Measurements from ENCODE around the gene LYPD8.

Gene LYPD8

DNA sequence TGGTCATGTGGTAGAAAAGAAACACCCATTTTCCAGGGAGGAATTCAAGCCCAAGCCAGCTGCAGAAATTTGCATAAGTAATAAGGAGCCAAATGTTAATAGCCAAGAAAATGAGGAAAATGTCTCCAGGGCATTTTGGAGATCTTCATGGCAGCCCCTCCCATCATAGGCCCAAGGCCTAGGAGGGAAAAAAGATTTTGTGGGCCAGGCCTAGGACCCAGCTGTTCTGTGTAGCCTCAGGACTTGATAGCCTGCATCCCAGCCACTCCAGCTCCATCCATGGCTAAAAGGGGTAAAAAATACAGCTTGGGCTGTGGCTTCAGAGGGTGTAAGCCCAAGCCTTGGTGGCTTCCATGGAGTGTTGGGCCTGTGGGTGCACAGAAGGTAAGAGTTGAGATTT lies 21.4 kb upstream of the LYPD8 start:
- no peak for TF ChIP-seq EZH2phosphoT487 (conservative IDR thresholded peaks at IDR 0.05; ENCODE audit: low read length)
- TF ChIP-seq, protein P1, sequence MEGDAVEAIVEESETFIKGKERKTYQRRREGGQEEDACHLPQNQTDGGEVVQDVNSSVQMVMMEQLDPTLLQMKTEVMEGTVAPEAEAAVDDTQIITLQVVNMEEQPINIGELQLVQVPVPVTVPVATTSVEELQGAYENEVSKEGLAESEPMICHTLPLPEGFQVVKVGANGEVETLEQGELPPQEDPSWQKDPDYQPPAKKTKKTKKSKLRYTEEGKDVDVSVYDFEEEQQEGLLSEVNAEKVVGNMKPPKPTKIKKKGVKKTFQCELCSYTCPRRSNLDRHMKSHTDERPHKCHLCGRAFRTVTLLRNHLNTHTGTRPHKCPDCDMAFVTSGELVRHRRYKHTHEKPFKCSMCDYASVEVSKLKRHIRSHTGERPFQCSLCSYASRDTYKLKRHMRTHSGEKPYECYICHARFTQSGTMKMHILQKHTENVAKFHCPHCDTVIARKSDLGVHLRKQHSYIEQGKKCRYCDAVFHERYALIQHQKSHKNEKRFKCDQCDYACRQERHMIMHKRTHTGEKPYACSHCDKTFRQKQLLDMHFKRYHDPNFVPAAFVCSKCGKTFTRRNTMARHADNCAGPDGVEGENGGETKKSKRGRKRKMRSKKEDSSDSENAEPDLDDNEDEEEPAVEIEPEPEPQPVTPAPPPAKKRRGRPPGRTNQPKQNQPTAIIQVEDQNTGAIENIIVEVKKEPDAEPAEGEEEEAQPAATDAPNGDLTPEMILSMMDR (IDR thresholded peaks at IDR 0.05; ENCODE audit: insufficient read depth, low read length, poor library complexity, severe bottlenecking), result no peak
- Histone ChIP-seq H3K27ac (ENCODE audit: low read depth, low read length) (no peak overlapping the region), H3K79me2 (ENCODE audit: insufficient read depth, low read length) (no peaks in the 10 kb centered on the region), H3K9ac (ENCODE audit: low read length) (no peak overlapping the region), H3F3A (ENCODE audit: insufficient read depth) (no peaks in the 10 kb centered on the region), H3K9me2 (replicated peaks; ENCODE audit: insufficient read depth, low read length) (no peaks in the 10 kb centered on the region), H4K20me1 (ENCODE audit: low read depth, low read length) (no peaks in the 10 kb centered on the region), H3K36me3 (ENCODE audit: low read length) (no peaks in the 10 kb centered on the region), H2AFZ (ENCODE audit: low read depth, low read length, severe bottlenecking) (no peak overlapping the region), H3K9me3 (ENCODE audit: insufficient read depth, low read length) (peaks cover 8% of the 10 kb centered on the region; the same call in 1 of the 2 replicates), H3K27me3 (ENCODE audit: low read length) (no peaks in the 10 kb centered on the region), H3K4me3 (ENCODE audit: insufficient read depth, low read length, poor library complexity, severe bottlenecking) (no peak overlapping the region), H3K4me2 (ENCODE audit: low read depth, low read length, poor library complexity, severe bottlenecking) (no peak overlapping the region)

DNA sequence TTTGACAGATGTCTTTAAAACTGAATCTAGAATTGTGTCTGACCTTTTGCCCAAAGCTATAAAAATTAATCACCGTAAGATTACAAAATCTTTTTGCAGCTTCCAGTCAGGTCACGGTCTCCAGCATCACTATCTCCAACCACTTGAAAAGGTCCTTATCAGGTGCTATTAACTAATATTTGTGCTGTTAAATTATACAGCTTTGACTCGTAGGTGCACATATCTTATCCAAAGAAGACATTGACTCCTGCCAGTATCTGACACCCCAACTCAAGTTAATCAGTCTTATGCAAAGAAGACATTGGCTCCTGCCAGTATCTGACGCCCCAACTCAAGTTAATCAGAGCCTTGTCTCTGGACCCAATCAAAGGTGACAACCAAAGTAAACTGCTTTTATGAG lies 19.9 kb upstream of the LYPD8 start:
- Histone ChIP-seq H3K79me2 (ENCODE audit: insufficient read depth, low read length) (no peaks in the 10 kb centered on the region), H3K4me2 (ENCODE audit: low read depth, low read length, poor library complexity, severe bottlenecking) (no peak overlapping the region), H3K9me3 (ENCODE audit: insufficient read depth, low read length) (no peaks in the 10 kb centered on the region), H3K9me2 (replicated peaks; ENCODE audit: insufficient read depth, low read length) (no peaks in the 10 kb centered on the region), H2AFZ (ENCODE audit: low read depth, low read length, severe bottlenecking) (no peak overlapping the region), H3K36me3 (ENCODE audit: low read length) (no peaks in the 10 kb centered on the region), H3K27ac (ENCODE audit: low read depth, low read length) (no peak overlapping the region), H3K27me3 (ENCODE audit: low read length) (no peaks in the 10 kb centered on the region), H4K20me1 (ENCODE audit: low read depth, low read length) (no peaks in the 10 kb centered on the region), H3K9ac (ENCODE audit: low read length) (no peak overlapping the region), H3F3A (ENCODE audit: insufficient read depth) (no peaks in the 10 kb centered on the region), H3K4me3 (ENCODE audit: insufficient read depth, low read length, poor library complexity, severe bottlenecking) (no peak overlapping the region)
- no peak for TF ChIP-seq EZH2phosphoT487 (conservative IDR thresholded peaks at IDR 0.05; ENCODE audit: low read length)
- TF ChIP-seq, protein P1 (IDR thresholded peaks at IDR 0.05; ENCODE audit: insufficient read depth, low read length, poor library complexity, severe bottlenecking), result no peak

DNA sequence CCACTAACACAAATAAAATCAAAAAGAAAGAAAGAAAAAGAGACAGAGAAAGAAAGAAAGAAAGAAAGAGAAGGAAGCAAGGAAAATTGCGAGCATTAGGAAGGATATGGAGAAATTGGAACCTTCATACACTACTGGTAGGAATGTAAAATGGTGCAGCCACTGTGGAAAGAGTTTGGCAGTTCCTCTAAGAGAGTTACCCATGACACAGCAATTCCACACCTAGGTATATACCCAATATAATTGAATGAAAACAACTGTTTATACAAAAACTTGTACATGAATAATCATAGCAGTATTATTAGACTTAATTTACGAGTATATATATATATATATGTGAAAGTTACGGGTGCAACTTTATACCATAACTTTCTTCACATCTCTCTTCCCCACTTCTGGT lies 4.1 kb upstream of the LYPD8 start:
- H3K27me3 ChIP-seq (ENCODE audit: low read length), result no peaks in the 10 kb centered on the region
- H3K4me3 ChIP-seq (ENCODE audit: insufficient read depth, low read length, poor library complexity, severe bottlenecking), result no peak overlapping the region
- H3K36me3 ChIP-seq (ENCODE audit: low read length), result no peaks in the 10 kb centered on the region
- H3K4me2 ChIP-seq (ENCODE audit: low read depth, low read length, poor library complexity, severe bottlenecking), result no peak overlapping the region
- no peaks in the 10 kb centered on the region for H3K79me2 ChIP-seq (ENCODE audit: insufficient read depth, low read length)
- no peak overlapping the region for H3K27ac ChIP-seq (ENCODE audit: low read depth, low read length)
- no peaks in the 10 kb centered on the region for H3F3A ChIP-seq (ENCODE audit: insufficient read depth)
- H3K9me2 ChIP-seq (replicated peaks; ENCODE audit: insufficient read depth, low read length), result no peaks in the 10 kb centered on the region
- no peaks in the 10 kb centered on the region for H3K9me3 ChIP-seq (ENCODE audit: insufficient read depth, low read length)
- H2AFZ ChIP-seq (ENCODE audit: low read depth, low read length, severe bottlenecking), result no peak overlapping the region
- H4K20me1 ChIP-seq (ENCODE audit: low read depth, low read length), result no peaks in the 10 kb centered on the region
- no peak overlapping the region for H3K9ac ChIP-seq (ENCODE audit: low read length)
- TF ChIP-seq, protein P1 (IDR thresholded peaks at IDR 0.05; ENCODE audit: insufficient read depth, low read length, poor library complexity, severe bottlenecking), result no peak
- TF ChIP-seq EZH2phosphoT487 (conservative IDR thresholded peaks at IDR 0.05; ENCODE audit: low read length), result no peak
